T-helper 1 cell (primary cell): ENCODE measurements around the gene NKX2-1.

Experiments
- DNase-seq, 5 donors: peaks; one replicate each; pipeline ENCODE4 v3.0.0-alpha.2; 2012 to 2020

NKX2-1 gene

GRCh38 chr14:36517242-36518030 lies 2.6 kb downstream of the NKX2-1 start:
- DNase-seq, result no peak

- DNase-seq, result no peak
These were observed 3.3 kb downstream of the NKX2-1 start for GRCh38 chr14:36516719-36517241.

GRCh38 chr14:36515896-36516718 lies 3.9 kb downstream of the NKX2-1 start:
- no peak for DNase-seq

GRCh38 chr14:36515105-36515593 lies 4.9 kb downstream of the NKX2-1 start:
- no peak for DNase-seq

- DNase-seq, result no peak
These were observed 5.5 kb downstream of the NKX2-1 start for GRCh38 chr14:36514278-36515104.

- no peak for DNase-seq
These were observed 6.4 kb downstream of the NKX2-1 start for GRCh38 chr14:36513451-36514277.

- DNase-seq, result no peak
These were observed 7.0 kb downstream of the NKX2-1 start for GRCh38 chr14:36513012-36513420.

GRCh38 chr14:36512585-36513003 lies 7.4 kb downstream of the NKX2-1 start:
- no peak for DNase-seq

GRCh38 chr14:36511981-36512584 lies 7.9 kb downstream of the NKX2-1 start:
- no peak for DNase-seq

- no peak for DNase-seq
These were observed 9.2 kb downstream of the NKX2-1 start for GRCh38 chr14:36510874-36511273.

GRCh38 chr14:36510078-36510799 lies 9.8 kb downstream of the NKX2-1 start:
- no peak for DNase-seq

- DNase-seq, result no peak
These were observed 10.7 kb downstream of the NKX2-1 start for GRCh38 chr14:36509069-36509917.

GRCh38 chr14:36508418-36509068 lies 11.5 kb downstream of the NKX2-1 start:
- DNase-seq, result no peak

GRCh38 chr14:36507847-36508417 lies 12.1 kb downstream of the NKX2-1 start:
- DNase-seq, result no peak

- no peak for DNase-seq
These were observed 13.1 kb downstream of the NKX2-1 start for GRCh38 chr14:36506732-36507614.

- DNase-seq, result no peak
These were observed 13.9 kb downstream of the NKX2-1 start for GRCh38 chr14:36505892-36506731.
